Vagina (tissue), 2 donors: Measurements from ENCODE around the gene VPS33B. TPM values are rescaled to one million over a fixed set of nuclear protein-coding genes. Genes with fewer than 3 reads are reported as not detected.

ENCODE experiments used
- DNase-seq, 2 donors: peaks; one replicate each; pipeline ENCODE4 v3.0.0-alpha.2; 2017; ENCODE audit errors: extremely low spot score in 2 of 2
- H3K27ac ChIP-seq: fragments of 200-600 bp; sonication (generic); one replicate; pipeline ENCODE4 v1.5.1; 2019
- H3K27me3 ChIP-seq: fragments of 200-600 bp; sonication (generic); one replicate; pipeline ENCODE4 v1.5.1; 2019
- H3K36me3 ChIP-seq, 2 donors: fragments of 200-600 bp; sonication (generic); one replicate each; pipeline ENCODE4 v1.5.1; 2017 to 2019
- H3K4me1 ChIP-seq: fragments of 200-600 bp; sonication (generic); one replicate; pipeline ENCODE4 v1.5.1; 2019
- H3K4me3 ChIP-seq, 2 donors: fragments of 200-600 bp; sonication (generic); 1 replicate in 1 of 2; 2 replicates in 1 of 2; pipeline ENCODE4 v1.5.1; 2016 to 2019
- H3K9me3 ChIP-seq: fragments of 200-600 bp; sonication (generic); one replicate; pipeline ENCODE4 v1.5.1; 2019
- CTCF ChIP-seq, 3 experiments: fragments of 450-650 bp in 2 of 3; fragments of 200-600 bp in 1 of 3; sonication (generic) in 1 of 3; IDR thresholded peaks; one replicate each; pipeline ENCODE4 v1.5.1; 2017 to 2019; ENCODE audit warnings: antibody characterized with exemption in 3 of 3, mild to moderate bottlenecking in 2 of 3, moderate library complexity in 2 of 3
- POLR2A ChIP-seq, 2 donors: fragments of 450-650 bp; IDR thresholded peaks; one replicate each; pipeline ENCODE4 v1.6.1; 2017; ENCODE audit warnings: antibody characterized with exemption in 2 of 2, mild to moderate bottlenecking in 2 of 2, moderate library complexity in 2 of 2
- POLR2AphosphoS5 ChIP-seq, 2 donors: sonication (generic); formaldehyde crosslinking; IDR thresholded peaks; one replicate each; pipeline ENCODE4 v1.9.0; 2017; ENCODE audit warnings: antibody characterized with exemption in 2 of 2, mild to moderate bottlenecking in 2 of 2, low read depth in 1 of 2; ENCODE audit not compliant: insufficient read depth in 1 of 2
- intact Hi-C: fragments of 100-400 bp; cut with DNase I; formaldehyde crosslinking; loops from one replicate; pipeline ENCODE4 v1.15.1; 2023
- total RNA-seq: library from RNA; depleted of rRNA; stranded (reverse); fragments of >200 nt; gene quantifications from one replicate; pipeline ENCODE4 v1.2.3, GENCODE V29; 2016

Gene VPS33B
- total RNA-seq, 1 donor from 2014 or later = 16.5 TPM

- DNase-seq = no peak
- H3K4me1 ChIP-seq = peaks cover 27% of the 10 kb centered on the region
- TF ChIP-seq POLR2AphosphoS5 (IDR thresholded peaks at IDR 0.05; ENCODE audit: insufficient read depth in 1 of 2, low read depth in 1 of 2) (no peak), POLR2A (IDR thresholded peaks at IDR 0.05) (no peak), CTCF (IDR thresholded peaks at IDR 0.05) (no peak)
- H3K36me3 ChIP-seq = peaks cover 0 to 24% of the 10 kb centered on the region in 2 donors
- intact Hi-C loops = no loop called here
- H3K27me3 ChIP-seq = no peaks in the 10 kb centered on the region
- peak overlapping the region; percentile 70 to 75 for H3K4me3 ChIP-seq
- H3K27ac ChIP-seq = peak overlapping the region; percentile 76
- H3K9me3 ChIP-seq = no peaks in the 10 kb centered on the region
These were observed 65.2 kb downstream of the VPS33B start for GRCh38 chr15:90957031-90957790.

- TF ChIP-seq POLR2A (IDR thresholded peaks at IDR 0.05) (no peak), CTCF (IDR thresholded peaks at IDR 0.05) (peak; percentile 82 to 94 (median 83))
- DNase-seq = no peak
- Histone ChIP-seq H3K9me3 (no peaks in the 10 kb centered on the region), H3K4me3 (peak overlapping the region; percentile 70 to 75), H3K4me1 (peaks cover 27% of the 10 kb centered on the region), H3K27ac (peak overlapping the region; percentile 76), H3K27me3 (no peaks in the 10 kb centered on the region), H3K36me3 (peaks cover 0 to 26% of the 10 kb centered on the region in 2 donors)
- intact Hi-C loops = no loop called here
These were observed 65.9 kb downstream of the VPS33B start for GRCh38 chr15:90956274-90957030.

- peaks cover 0 to 27% of the 10 kb centered on the region in 2 donors for H3K36me3 ChIP-seq
- no peak for DNase-seq
- TF ChIP-seq POLR2AphosphoS5 (IDR thresholded peaks at IDR 0.05; ENCODE audit: insufficient read depth in 1 of 2, low read depth in 1 of 2) (no peak), CTCF (IDR thresholded peaks at IDR 0.05) (no peak), POLR2A (IDR thresholded peaks at IDR 0.05) (no peak)
- intact Hi-C loops = no loop called here
- H3K4me1 ChIP-seq = peaks cover 27% of the 10 kb centered on the region
- H3K9me3 ChIP-seq = no peaks in the 10 kb centered on the region
- no peaks in the 10 kb centered on the region for H3K27me3 ChIP-seq
- no peak overlapping the region for H3K27ac ChIP-seq
- H3K4me3 ChIP-seq = peak overlapping the region; percentile 85 to 95
These were observed 66.6 kb downstream of the VPS33B start for GRCh38 chr15:90955624-90956273.

- Histone ChIP-seq H3K36me3 (peaks cover 0 to 33% of the 10 kb centered on the region in 2 donors), H3K9me3 (no peaks in the 10 kb centered on the region), H3K27ac (peak within 1 kb of the TSS; percentile 81), H3K4me3 (peak within 1 kb of the TSS; percentile 85 to 95), H3K27me3 (no peaks in the 10 kb centered on the region), H3K4me1 (peaks cover 27% of the 10 kb centered on the region)
- intact Hi-C loops = no loop called here
- peak in 1 of 2 donors; percentile 97 for DNase-seq
- peak; percentile 49 to 93 for TF ChIP-seq POLR2AphosphoS5 (IDR thresholded peaks at IDR 0.05; ENCODE audit: insufficient read depth in 1 of 2, low read depth in 1 of 2)
- TF ChIP-seq POLR2A (IDR thresholded peaks at IDR 0.05) = peak in 1 of 2 donors; percentile 31
- TF ChIP-seq CTCF (IDR thresholded peaks at IDR 0.05) = no peak
These were observed 67.4 kb downstream of the VPS33B start, which contains the start of gene RCCD1 for GRCh38 chr15:90954712-90955623. Gene RCCD1, plus strand, starts transcription at chr15:90954884. Its CDS starts 1,851 bp downstream, at chr15:90956735.
